Upper lobe of left lung (tissue), 6 donors: Measurements from ENCODE around the gene SFSWAP. TPM values are rescaled to one million over a fixed set of nuclear protein-coding genes. Genes with fewer than 3 reads are reported as not detected.
"Not testable (repeated sequence)": the region's sequence is repeated elsewhere in the genome, so short reads cannot be mapped to it uniquely, and the experiment has no call there.

Experiments
- ATAC-seq, 2 donors: fragments of 200-7000 bp; cut with Tn5 transposase; one replicate each; pipeline ENCODE4 v1.9.1; 2022; ENCODE audit warnings: mild to moderate bottlenecking in 2 of 2, moderate library complexity in 2 of 2; ENCODE audit not compliant: low FRiP score in 2 of 2
- DNase-seq, 2 donors: peaks; one replicate each; pipeline ENCODE4 v3.0.0-alpha.2; 2019 to 2020
- H3K27ac ChIP-seq, 4 donors: fragments of 200-600 bp; sonication (generic); one replicate each; pipeline ENCODE4 v1.5.1; 2016 to 2019
- H3K27me3 ChIP-seq, 4 donors: fragments of 200-600 bp; sonication (generic); one replicate each; pipeline ENCODE4 v1.5.1; 2017 to 2019
- H3K36me3 ChIP-seq, 4 donors: fragments of 200-600 bp; sonication (generic); one replicate each; pipeline ENCODE4 v1.5.1; 2016 to 2019
- H3K4me1 ChIP-seq, 4 donors: fragments of 200-600 bp; sonication (generic); one replicate each; pipeline ENCODE4 v1.5.1; 2018 to 2019
- H3K4me3 ChIP-seq, 4 donors: fragments of 200-600 bp; sonication (generic); one replicate each; pipeline ENCODE4 v1.5.1; 2017 to 2019; ENCODE audit warnings: mild to moderate bottlenecking in 2 of 4, moderate library complexity in 1 of 4
- H3K9me3 ChIP-seq, 4 donors: fragments of 200-600 bp; sonication (generic); one replicate each; pipeline ENCODE4 v1.5.1; 2018 to 2019
- EP300 ChIP-seq, 4 donors: sonication (generic); formaldehyde crosslinking; IDR thresholded peaks; one replicate each; pipeline ENCODE4 v1.5.1; 2017; ENCODE audit warnings: antibody characterized with exemption in 4 of 4, control low read depth in 2 of 4
- POLR2A ChIP-seq, 4 donors: fragments of 450-650 bp; IDR thresholded peaks; one replicate each; pipeline ENCODE4 v1.5.1; 2016 to 2017; ENCODE audit warnings: antibody characterized with exemption in 4 of 4, mild to moderate bottlenecking in 2 of 4
- POLR2AphosphoS5 ChIP-seq, 2 donors: sonication (generic); formaldehyde crosslinking; IDR thresholded peaks; one replicate each; pipeline ENCODE4 v1.5.1; 2017; ENCODE audit warnings: antibody characterized with exemption in 2 of 2
- WGBS, 2 donors: methylation state at CpG; one replicate each; pipeline ENCODE4 v1.1.5; 2017 to 2018; 5-methylcytosine and 5-hydroxymethylcytosine counted together
- total RNA-seq, 6 donors: library from RNA; depleted of rRNA in 4 of 6; stranded (reverse); fragments of >200 nt in 4 of 6; gene quantifications; one replicate each; pipeline versions ENCODE4 v1.1.0 to v1.2.1, GENCODE V29; 2016 to 2021
- TF ChIP-seq, protein P1 (sequence below), 6 experiments: fragments of 450-650 bp in 4 of 6; fragments of 200-600 bp in 2 of 6; sonication (generic) in 2 of 6; IDR thresholded peaks; one replicate each; pipeline ENCODE4 v1.5.1; 2016 to 2019; ENCODE audit warnings: antibody characterized with exemption in 6 of 6
- donor health status: DM: no; HTN: no; CAD: no; lungs with moderate emphysema.
- donor health status: DM: no; HTN: yes; CAD: no; lungs with severe emphysema.

SFSWAP gene
- total RNA-seq, 6 donors from 2014 or later: 33.9 to 136 (median 51.4) TPM

- 64 to 75% methylated on average over 7 of the region's 7 CpGs for WGBS, 2 donors
- H3K4me1 ChIP-seq: no peaks in the 10 kb centered on the region
These were observed 37.0 kb upstream of the SFSWAP start for GRCh38 chr12:131673888-131674257.

GRCh38 chr12:131674373-131674772 is 36.5 kb upstream of the SFSWAP start:
- ATAC-seq (no peak), DNase-seq (no peak)
- TF ChIP-seq EP300 (IDR thresholded peaks at IDR 0.05): no peak
- TF ChIP-seq, protein P1, sequence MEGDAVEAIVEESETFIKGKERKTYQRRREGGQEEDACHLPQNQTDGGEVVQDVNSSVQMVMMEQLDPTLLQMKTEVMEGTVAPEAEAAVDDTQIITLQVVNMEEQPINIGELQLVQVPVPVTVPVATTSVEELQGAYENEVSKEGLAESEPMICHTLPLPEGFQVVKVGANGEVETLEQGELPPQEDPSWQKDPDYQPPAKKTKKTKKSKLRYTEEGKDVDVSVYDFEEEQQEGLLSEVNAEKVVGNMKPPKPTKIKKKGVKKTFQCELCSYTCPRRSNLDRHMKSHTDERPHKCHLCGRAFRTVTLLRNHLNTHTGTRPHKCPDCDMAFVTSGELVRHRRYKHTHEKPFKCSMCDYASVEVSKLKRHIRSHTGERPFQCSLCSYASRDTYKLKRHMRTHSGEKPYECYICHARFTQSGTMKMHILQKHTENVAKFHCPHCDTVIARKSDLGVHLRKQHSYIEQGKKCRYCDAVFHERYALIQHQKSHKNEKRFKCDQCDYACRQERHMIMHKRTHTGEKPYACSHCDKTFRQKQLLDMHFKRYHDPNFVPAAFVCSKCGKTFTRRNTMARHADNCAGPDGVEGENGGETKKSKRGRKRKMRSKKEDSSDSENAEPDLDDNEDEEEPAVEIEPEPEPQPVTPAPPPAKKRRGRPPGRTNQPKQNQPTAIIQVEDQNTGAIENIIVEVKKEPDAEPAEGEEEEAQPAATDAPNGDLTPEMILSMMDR (IDR thresholded peaks at IDR 0.05): no peak
- TF ChIP-seq POLR2A (IDR thresholded peaks at IDR 0.05): no peak
- TF ChIP-seq POLR2AphosphoS5 (IDR thresholded peaks at IDR 0.05): no peak
- Histone ChIP-seq H3K4me3 (no peak overlapping the region), H3K36me3 (no peaks in the 10 kb centered on the region), H3K27ac (no peak overlapping the region), H3K9me3 (peaks cover 0 to 4% (median 0%) of the 10 kb centered on the region in 4 donors), H3K4me1 (no peaks in the 10 kb centered on the region), H3K27me3 (no peaks in the 10 kb centered on the region)
- 86 to 96% methylated on average over 6 of the region's 6 CpGs for WGBS, 2 donors

More at GRCh38 chr12:131673888-131674257, 37.0 kb upstream of the SFSWAP start:
- Histone ChIP-seq H3K36me3 (no peaks in the 10 kb centered on the region), H3K9me3 (peaks cover 0 to 4% (median 0%) of the 10 kb centered on the region in 4 donors), H3K27ac (no peak overlapping the region), H3K4me3 (no peak overlapping the region), H3K27me3 (no peaks in the 10 kb centered on the region)
- no peak for DNase-seq
- no peak for ATAC-seq
- TF ChIP-seq EP300 (IDR thresholded peaks at IDR 0.05) (no peak), POLR2AphosphoS5 (IDR thresholded peaks at IDR 0.05) (no peak), POLR2A (IDR thresholded peaks at IDR 0.05) (no peak)
- TF ChIP-seq, protein P1 (IDR thresholded peaks at IDR 0.05): no peak

- no peaks in the 10 kb centered on the region for H3K27me3 ChIP-seq
- H3K4me3 ChIP-seq: no peak overlapping the region
- no peaks in the 10 kb centered on the region for H3K4me1 ChIP-seq
- ATAC-seq (no peak), DNase-seq (no peak)
- 79 to 90% methylated on average over 11 to 21 of the region's 21 CpGs for WGBS, 2 donors
- H3K36me3 ChIP-seq: no peaks in the 10 kb centered on the region
- H3K9me3 ChIP-seq: peaks cover 0 to 4% (median 0%) of the 10 kb centered on the region in 4 donors
- no peak overlapping the region for H3K27ac ChIP-seq
- TF ChIP-seq POLR2AphosphoS5 (IDR thresholded peaks at IDR 0.05) (no peak), EP300 (IDR thresholded peaks at IDR 0.05) (no peak), POLR2A (IDR thresholded peaks at IDR 0.05) (no peak)
- TF ChIP-seq, protein P1 (IDR thresholded peaks at IDR 0.05): no peak
These were observed 35.5 kb upstream of the SFSWAP start for GRCh38 chr12:131675126-131676080.

GRCh38 chr12:131676544-131676943 is 34.3 kb upstream of the SFSWAP start:
- H3K27ac ChIP-seq: no peak overlapping the region
- WGBS, 2 donors: 80 to 90% methylated on average over 7 of the region's 7 CpGs

DNA sequence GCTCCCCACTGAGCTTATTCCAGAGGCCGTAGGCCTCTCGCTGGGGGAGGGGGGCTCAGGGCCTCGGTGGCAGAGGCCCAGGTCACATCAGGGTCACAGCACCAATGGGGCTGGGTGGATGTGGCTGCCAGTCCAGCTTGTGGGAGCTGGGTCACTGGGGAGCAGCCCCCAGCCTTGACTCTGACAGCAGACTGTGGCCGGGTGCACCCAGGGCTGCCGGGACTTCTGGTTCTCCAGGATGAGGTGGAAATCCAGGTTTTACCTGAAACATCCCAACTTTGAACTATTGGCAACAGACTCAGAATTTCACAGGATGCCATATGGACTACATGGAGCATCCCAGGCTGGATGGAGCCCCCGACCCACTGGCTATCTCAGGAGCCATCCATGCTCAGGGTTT is 33.8 kb upstream of the SFSWAP start:
- not testable (repeated sequence) for DNase-seq, H3K4me1 ChIP-seq, H3K27ac ChIP-seq, H3K4me3 ChIP-seq, ATAC-seq, H3K36me3 ChIP-seq, H3K9me3 ChIP-seq, H3K27me3 ChIP-seq
- 71 to 97% methylated on average over 1 to 4 of the region's 6 CpGs for WGBS, 2 donors

More at GRCh38 chr12:131676544-131676943, 34.3 kb upstream of the SFSWAP start:
- no peaks in the 10 kb centered on the region for H3K27me3 ChIP-seq
- no peaks in the 10 kb centered on the region for H3K4me1 ChIP-seq
- DNase-seq: no peak
- H3K4me3 ChIP-seq: no peak overlapping the region
- TF ChIP-seq POLR2A (IDR thresholded peaks at IDR 0.05): no peak
- no peak for TF ChIP-seq POLR2AphosphoS5 (IDR thresholded peaks at IDR 0.05)
- TF ChIP-seq EP300 (IDR thresholded peaks at IDR 0.05): no peak
- TF ChIP-seq, protein P1 (IDR thresholded peaks at IDR 0.05): no peak
- no peak for ATAC-seq
- H3K36me3 ChIP-seq: no peaks in the 10 kb centered on the region
- H3K9me3 ChIP-seq: peaks cover 0 to 4% (median 0%) of the 10 kb centered on the region in 4 donors
